Endodermal cell (in vitro differentiated cells): ENCODE measurements around the gene AARSD1. TPM values are rescaled to one million over a fixed set of nuclear protein-coding genes. Genes with fewer than 3 reads are reported as not detected.
A peak's percentile ranks its signal among the peaks of the same experiment; 100 is the strongest.
"Not testable (repeated sequence)": the region's sequence is repeated elsewhere in the genome, so short reads cannot be mapped to it uniquely, and the experiment has no call there.

ENCODE experiments used
- DNase-seq: peaks from one replicate; pipeline ENCODE4 v3.0.0-alpha.2; 2017
- H3K27ac ChIP-seq: 2 replicates; pipeline ENCODE4 v1.5.1; 2013; ENCODE audit warnings: mild to moderate bottlenecking, low read depth, low read length, moderate library complexity
- H3K27me3 ChIP-seq: 2 replicates; pipeline ENCODE4 v1.6.1; 2013; ENCODE audit warnings: mild to moderate bottlenecking, low read length, moderate library complexity; ENCODE audit not compliant: insufficient read depth, control insufficient read depth, poor library complexity, severe bottlenecking
- H3K36me3 ChIP-seq: 2 replicates; pipeline ENCODE4 v1.7.0; 2013; ENCODE audit warnings: mild to moderate bottlenecking, low read length, moderate library complexity; ENCODE audit not compliant: control insufficient read depth, insufficient read depth
- H3K4me1 ChIP-seq: one replicate; pipeline ENCODE4 v1.7.0; 2013; ENCODE audit warnings: low read length; ENCODE audit not compliant: control insufficient read depth, insufficient read depth
- H3K4me3 ChIP-seq: 2 replicates; pipeline ENCODE4 v1.5.1; 2013; ENCODE audit warnings: mild to moderate bottlenecking, low read length, moderate library complexity
- H3K9ac ChIP-seq: 2 replicates; pipeline ENCODE4 v1.6.1; 2013; ENCODE audit warnings: mild to moderate bottlenecking, low read length, moderate library complexity; ENCODE audit not compliant: poor library complexity, severe bottlenecking; ENCODE audit errors: extremely low read depth
- H3K9me3 ChIP-seq: 2 replicates; pipeline ENCODE4 v1.6.1; 2013; ENCODE audit warnings: mild to moderate bottlenecking, low read length, moderate library complexity; ENCODE audit not compliant: control insufficient read depth
- H3K27ac Mint-ChIP-seq: 2 replicates; pipeline ENCODE4 v1.8.0; 2020; ENCODE audit warnings: mixed read lengths
- H3K27me3 Mint-ChIP-seq: 2 replicates; pipeline ENCODE4 v1.8.0; 2021; ENCODE audit warnings: mild to moderate bottlenecking, mixed read lengths; ENCODE audit not compliant: insufficient read depth
- H3K36me3 Mint-ChIP-seq: 2 replicates; pipeline ENCODE4 v1.8.0; 2020; ENCODE audit warnings: low read depth, mixed read lengths
- H3K4me1 Mint-ChIP-seq: 2 replicates; pipeline ENCODE4 v1.8.0; 2020; ENCODE audit warnings: mixed read lengths
- H3K4me3 Mint-ChIP-seq: 2 replicates; pipeline ENCODE4 v1.8.0; 2020; ENCODE audit warnings: mild to moderate bottlenecking, moderate library complexity, mixed read lengths
- H3K9me3 Mint-ChIP-seq: 2 replicates; pipeline ENCODE4 v1.8.0; 2020; ENCODE audit warnings: mild to moderate bottlenecking, mixed read lengths
- WGBS, 2 experiments: methylation state at CpG; one replicate each; pipeline versions ENCODE4 v1.1.5 to v1.1.7; 2013; ENCODE audit warnings: missing lambda C conversion rate in 2 of 2, mixed read lengths in 1 of 2; ENCODE audit not compliant: insufficient coverage in 1 of 2, insufficient read length in 1 of 2; 5-methylcytosine and 5-hydroxymethylcytosine counted together
- total RNA-seq, 2 donors: library from RNA; stranded (reverse); fragmentation: NEBNext Ultra II Directional in 1 of 2; extraction: Animal tissue kit (Norgen Biotek cat#: 25700) in 1 of 2; gene quantifications; 2 replicates in 1 of 2; 3 replicates in 1 of 2; pipeline ENCODE4 v1.2.1, GENCODE V29; 2021
- TF ChIP-seq, protein P1 (sequence below): fragments of 200-600 bp; sonication (generic); conservative IDR thresholded peaks from 2 replicates; pipeline ENCODE4 v1.5.0; 2021; ENCODE audit warnings: antibody characterized with exemption, mild to moderate bottlenecking

Gene AARSD1
- total RNA-seq, 2 donors from 2014 or later: 48.7 to 50.9 TPM

DNA sequence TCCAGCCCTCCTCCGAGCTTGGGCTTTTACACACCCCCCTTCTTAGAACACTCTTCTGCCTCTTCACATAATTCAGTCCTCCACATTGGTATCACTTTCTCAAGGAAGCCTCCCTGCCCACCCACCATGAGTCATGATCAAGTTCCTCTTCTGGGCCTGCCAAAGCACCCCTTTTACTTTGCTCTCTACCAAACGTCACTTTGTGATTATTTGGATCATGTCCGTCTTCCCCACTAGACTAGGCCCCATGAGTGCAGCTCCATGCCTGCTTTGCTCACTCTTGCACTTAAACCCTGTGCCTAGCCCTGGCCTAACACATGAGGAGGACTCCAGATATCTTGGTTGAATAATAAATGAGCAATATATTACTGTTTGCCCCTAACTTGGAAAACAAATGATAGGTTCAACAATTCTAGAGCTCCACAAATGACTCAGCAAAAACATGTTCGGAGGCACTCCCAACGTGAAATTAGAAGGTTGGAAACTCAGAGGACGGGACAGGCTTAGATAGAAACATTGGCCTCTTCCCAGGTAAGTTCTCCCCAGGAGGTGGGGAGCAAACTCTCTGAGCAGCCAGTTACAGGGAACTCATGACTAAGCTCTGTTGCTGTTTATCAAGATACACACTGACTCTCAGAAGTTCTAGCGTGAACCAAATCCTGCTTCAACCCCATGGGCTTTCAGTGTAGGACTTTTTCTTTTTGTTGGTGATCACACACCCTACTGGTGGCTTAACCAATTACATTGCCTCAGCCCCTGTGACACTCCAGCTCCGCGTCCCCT, 35.3 kb downstream of the AARSD1 start:
- Mint-ChIP-seq H3K4me1 (peaks cover 3% of the 10 kb centered on the region), H3K9me3 (no peaks in the 10 kb centered on the region), H3K4me3 (no peak overlapping the region), H3K27me3 (peaks cover 3% of the 10 kb centered on the region), H3K27ac (peak overlapping the region; percentile 59), H3K36me3 (no peaks in the 10 kb centered on the region)
- no peak overlapping the region for H3K27ac ChIP-seq
- H3K9me3 ChIP-seq: no peaks in the 10 kb centered on the region
- H3K4me3 ChIP-seq: no peak overlapping the region
- H3K27me3 ChIP-seq: no peaks in the 10 kb centered on the region
- DNase-seq: peak; percentile 86
- TF ChIP-seq, protein P1, sequence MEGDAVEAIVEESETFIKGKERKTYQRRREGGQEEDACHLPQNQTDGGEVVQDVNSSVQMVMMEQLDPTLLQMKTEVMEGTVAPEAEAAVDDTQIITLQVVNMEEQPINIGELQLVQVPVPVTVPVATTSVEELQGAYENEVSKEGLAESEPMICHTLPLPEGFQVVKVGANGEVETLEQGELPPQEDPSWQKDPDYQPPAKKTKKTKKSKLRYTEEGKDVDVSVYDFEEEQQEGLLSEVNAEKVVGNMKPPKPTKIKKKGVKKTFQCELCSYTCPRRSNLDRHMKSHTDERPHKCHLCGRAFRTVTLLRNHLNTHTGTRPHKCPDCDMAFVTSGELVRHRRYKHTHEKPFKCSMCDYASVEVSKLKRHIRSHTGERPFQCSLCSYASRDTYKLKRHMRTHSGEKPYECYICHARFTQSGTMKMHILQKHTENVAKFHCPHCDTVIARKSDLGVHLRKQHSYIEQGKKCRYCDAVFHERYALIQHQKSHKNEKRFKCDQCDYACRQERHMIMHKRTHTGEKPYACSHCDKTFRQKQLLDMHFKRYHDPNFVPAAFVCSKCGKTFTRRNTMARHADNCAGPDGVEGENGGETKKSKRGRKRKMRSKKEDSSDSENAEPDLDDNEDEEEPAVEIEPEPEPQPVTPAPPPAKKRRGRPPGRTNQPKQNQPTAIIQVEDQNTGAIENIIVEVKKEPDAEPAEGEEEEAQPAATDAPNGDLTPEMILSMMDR: peak; percentile 79
- H3K9ac ChIP-seq: no peak overlapping the region
- 79 to 82% methylated on average over 6 to 9 of the region's 9 CpGs for WGBS, 2 experiments
- no peaks in the 10 kb centered on the region for H3K36me3 ChIP-seq
- H3K4me1 ChIP-seq: no peaks in the 10 kb centered on the region

DNA sequence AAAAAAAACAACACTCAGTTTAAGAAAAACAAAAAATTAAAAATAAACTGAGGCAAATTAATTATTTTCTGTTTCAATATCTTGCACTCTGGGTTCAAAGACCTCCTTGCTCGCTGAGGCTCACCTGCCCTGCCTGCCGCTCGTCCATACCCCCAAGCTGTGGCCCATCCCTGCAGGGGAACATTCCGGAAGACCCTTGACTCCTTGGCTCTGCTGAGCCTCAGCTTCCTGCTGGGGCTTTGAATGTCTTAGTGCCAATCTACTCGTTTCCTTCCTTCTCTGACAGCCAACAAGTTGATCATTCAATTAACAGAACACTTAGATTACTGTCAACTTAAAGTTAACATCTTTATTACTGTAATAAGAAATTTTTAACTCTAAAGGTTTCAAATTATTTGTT, 39.4 kb downstream of the AARSD1 start:
- Histone ChIP-seq H3K4me1 (no peaks in the 10 kb centered on the region), H3K27me3 (no peaks in the 10 kb centered on the region), H3K4me3 (no peak overlapping the region), H3K9ac (no peak overlapping the region), H3K9me3 (no peaks in the 10 kb centered on the region), H3K27ac (no peak overlapping the region), H3K36me3 (no peaks in the 10 kb centered on the region)
- DNase-seq: peak; percentile 56
- H3K4me3 Mint-ChIP-seq: no peak overlapping the region
- WGBS, 2 experiments: 17 to 41% methylated on average over 1 to 5 of the region's 5 CpGs
- H3K4me1 Mint-ChIP-seq: peaks cover 9% of the 10 kb centered on the region
- H3K9me3 Mint-ChIP-seq: no peaks in the 10 kb centered on the region
- H3K36me3 Mint-ChIP-seq: no peaks in the 10 kb centered on the region
- TF ChIP-seq, protein P1: no peak
- H3K27me3 Mint-ChIP-seq: no peaks in the 10 kb centered on the region
- no peak overlapping the region for H3K27ac Mint-ChIP-seq

DNA sequence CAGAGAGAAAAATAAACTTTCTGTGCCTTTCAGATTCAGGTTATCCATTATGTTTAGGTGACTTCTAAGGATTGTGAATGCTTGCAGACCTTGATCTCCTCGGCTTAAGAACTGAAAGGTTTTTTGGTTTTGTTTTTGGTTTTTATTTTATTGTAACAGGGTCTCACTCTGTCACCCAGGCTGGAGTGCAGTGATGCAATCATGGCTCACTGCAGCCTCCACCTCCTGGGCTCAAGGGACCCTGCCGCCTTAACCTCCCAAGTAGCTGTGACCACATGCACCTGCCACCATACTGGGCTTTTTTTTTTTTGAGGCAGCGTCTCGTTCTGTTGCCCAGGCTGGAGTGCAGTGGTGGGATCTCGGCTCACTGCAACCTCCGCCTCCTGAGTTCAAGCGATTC, 40.8 kb downstream of the AARSD1 start:
- DNase-seq, H3K4me3 ChIP-seq, H3K36me3 Mint-ChIP-seq, H3K27me3 Mint-ChIP-seq, H3K4me1 ChIP-seq, H3K9me3 ChIP-seq, H3K4me3 Mint-ChIP-seq, H3K27ac ChIP-seq, H3K9ac ChIP-seq, H3K27me3 ChIP-seq, H3K36me3 ChIP-seq, H3K9me3 Mint-ChIP-seq, H3K27ac Mint-ChIP-seq: not testable (repeated sequence)
- 90 to 100% methylated on average over 3 to 7 of the region's 7 CpGs for WGBS, 2 experiments
- H3K4me1 Mint-ChIP-seq: peaks cover 16% of the 10 kb centered on the region
